NCI-H748 treated with DMSO at 0.1 percent for 48 hours (cell line): ENCODE measurements around the gene MINK1.
"Not testable (repeated sequence)": the region's sequence is repeated elsewhere in the genome, so short reads cannot be mapped to it uniquely, and the experiment has no call there.

Experiments used
- DNase-seq: peaks from one replicate; lab custom pipeline; 2025; lab: John Stamatoyannopoulos, UW

Gene MINK1

DNA sequence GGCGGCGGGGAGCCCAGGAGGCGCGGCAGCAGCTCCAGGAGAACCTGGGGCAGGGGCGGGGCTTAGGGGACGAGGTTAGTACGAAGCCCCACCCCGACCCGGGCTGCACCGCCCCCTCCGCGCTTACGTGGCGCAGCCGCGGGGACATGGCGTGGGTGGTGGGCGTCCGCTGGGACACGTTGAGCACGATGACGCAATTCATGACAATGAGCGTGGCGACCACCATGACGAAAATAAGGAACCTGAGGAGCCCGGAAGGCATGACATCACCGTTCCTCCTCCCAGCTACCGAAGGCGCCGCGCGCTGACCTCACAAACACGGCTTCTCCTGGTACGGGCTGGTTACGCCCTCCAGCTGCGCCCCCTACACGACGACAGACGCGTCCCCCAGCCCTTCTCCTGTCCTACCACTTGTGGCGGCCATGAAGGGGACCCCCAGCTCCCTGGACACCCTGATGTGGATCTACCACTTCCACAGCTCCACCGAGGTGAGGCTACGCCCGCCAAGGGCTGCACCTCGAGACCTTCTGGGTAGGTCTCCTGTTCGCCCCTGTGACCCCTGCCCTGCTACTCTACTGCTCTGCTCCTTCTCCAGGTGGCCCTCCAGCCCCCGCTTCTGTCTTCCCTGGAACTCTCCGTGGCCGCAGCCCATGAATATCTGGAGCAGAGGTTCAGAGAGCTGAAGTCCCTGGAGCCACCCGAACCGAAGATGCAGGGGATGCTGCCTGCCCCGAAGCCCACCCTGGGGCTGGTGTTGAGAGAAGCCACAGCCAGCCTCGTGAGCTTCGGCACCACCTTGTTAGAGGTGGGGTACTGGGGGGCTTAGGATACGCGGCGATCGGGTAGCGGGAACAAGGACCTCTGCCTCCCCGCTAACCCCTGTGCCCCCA, 66.4 kb downstream of the MINK1 start, which contains the start of gene C17orf107:
C17orf107 (plus strand) TSS at position 196 of the 890 bp plus-strand sequence; CDS start at position 423, 227 bp downstream.
- DNase-seq: peak; percentile 38

DNA sequence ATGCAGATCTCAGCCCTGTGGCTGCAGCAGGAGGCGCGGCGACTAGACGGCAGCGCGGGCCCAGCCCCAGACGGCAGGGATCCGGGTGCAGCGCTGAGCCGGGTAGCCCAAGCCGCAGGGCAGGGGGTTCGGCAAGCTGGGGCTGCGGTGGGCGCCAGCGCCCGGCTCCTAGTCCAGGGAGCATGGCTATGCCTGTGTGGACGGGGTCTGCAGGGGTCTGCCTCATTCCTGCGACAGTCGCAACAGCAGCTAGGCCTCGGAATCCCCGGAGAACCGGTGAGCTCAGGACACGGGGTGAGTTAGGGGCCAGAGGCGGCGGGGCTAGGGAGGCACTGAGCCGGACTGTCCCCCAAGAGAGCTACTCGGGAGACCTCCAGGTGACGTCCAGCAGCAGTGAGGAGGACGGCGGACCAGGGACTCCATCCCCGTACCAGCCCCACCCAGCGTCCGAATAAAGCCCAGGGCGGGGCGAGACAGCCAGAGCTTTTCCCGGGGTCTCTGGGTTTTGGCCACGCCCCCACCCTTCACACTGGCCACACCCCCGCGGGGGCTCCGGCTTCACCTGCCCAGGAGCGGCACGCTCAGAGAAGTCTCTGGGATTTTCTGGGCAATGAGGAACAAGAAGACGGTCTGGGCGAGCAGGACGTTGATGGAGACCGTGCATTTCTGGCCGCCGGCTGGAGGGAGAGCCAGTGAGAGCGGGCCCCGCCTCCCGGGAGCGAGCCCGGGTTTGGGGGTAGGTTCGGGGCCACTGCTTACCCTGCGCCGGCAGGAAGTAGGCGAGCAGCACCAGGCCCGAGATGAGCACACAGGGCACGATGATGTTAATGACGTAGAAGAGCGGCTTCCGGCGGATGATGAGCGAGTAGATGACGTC, 67.3 kb downstream of the MINK1 start:
- DNase-seq: no peak

DNA sequence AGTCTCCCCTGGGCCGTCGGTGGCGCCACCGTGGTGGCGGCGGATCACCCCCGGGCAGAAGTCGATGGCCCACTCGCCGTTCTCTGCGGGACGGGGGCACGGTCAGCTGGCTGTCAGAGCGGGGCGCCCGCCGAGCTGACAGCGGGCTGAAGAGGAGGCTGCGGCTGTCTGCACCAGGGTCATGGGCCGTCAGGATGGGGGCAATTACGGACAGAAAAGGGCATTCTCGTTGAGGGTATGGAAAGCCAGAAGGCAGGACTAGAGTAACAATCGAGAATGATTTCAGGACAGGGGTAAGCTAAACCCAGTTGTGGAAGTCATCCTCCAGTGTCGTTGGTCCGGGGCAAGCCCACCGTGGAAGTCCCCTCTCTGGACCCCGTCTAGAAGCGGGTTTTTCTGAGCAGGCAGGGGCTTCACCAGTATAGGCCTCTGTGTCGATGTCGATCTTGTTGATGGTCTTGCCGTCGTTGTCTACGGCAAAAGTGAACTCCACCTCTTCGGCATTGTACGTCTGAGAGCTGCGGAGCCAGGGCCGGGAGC, 68.0 kb downstream of the MINK1 start:
- no peak for DNase-seq

DNA sequence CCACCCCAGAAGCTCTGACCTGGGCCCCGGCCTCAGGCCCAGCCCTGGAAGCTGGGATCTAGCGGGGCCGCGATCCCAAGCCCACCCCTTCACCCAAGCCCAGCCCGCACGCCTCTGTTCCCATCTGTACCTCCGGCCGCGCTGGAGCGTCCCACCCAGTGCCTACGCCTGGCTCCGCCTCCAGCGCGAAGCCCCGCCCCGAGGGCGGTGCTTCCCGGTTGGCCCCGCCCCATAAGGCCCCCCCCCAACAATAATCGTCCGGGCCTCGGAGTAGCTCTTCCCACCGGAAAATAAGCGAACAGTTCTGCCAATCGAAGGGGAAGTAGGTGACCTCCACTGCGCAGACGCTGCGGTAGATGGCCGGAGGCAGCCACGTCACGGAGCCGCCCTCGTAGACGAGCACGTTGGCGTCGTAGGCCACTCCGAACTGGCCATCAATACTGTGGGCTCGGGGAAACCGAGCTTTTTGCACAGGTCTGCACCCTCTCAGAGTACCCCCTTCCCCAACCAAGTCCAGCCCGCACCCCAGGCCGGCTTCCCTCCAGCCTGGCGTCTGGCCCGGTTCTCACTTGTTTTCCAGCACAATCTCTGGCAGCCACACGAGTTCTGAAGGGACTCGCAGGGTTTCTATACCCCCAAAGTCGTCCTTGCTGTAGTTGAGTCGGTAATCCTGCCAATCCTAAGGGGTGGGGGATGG, 68.7 kb downstream of the MINK1 start:
- DNase-seq: no peak

DNA sequence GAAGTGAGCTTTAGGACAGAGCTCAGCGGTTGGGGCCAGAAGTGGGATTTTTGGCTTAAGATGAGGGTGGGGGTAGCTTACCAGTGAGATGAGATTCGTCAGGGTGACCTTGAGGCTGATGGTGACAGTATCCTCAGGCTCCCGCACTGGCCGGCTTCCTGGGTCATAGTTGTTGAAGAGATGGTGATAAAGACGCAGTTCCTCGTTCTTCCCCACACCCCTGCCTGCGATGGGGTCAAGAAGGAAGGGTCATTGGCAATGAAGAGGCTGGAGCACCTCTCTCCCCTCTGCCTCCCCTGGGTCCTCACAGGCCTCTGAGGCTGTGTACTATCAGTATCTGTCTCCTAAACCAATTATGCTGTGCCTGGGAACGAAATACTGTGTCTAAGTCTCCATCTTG, 69.4 kb downstream of the MINK1 start:
- no peak for DNase-seq

DNA sequence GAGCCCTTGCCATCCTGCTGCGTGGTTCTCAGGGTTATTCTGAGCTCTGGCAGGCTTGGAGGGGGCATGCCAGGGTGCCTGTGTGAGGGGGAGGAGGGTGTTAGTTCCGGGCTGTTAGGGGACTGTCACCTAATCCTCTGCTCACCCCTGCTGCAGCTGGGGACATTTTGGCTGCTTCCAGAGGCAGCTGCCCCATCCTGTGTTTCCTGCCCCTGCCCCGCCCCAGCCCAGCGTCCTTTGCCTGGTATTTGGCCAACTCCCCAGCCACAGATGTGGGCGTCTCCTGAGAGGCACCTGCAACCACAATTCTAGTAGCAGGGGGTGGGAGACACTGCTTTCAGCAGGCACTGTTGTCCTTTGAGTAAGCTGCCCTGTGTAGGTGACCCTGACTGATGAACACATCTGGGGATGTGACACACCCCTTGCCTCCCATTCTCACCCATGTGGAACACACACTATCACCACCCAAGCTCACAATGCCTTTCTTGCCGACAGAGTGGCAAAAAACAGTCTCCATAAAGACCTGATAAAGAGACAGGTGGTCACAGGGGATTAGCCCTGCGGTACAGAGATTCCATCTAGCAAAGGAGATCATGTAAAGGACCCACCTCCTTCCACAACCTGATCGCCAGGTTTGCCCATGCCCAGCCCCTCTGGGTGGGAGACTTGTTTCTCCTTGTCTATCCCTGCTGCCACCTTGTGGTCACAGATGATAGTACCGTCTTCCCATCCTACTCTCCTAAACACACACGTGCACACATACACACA, 70.1 kb downstream of the MINK1 start, which contains the start of gene CHRNE:
CHRNE (minus strand) TSS at position 48 of the 768 bp plus-strand sequence; CDS start at position 13, 35 bp downstream.
- DNase-seq: peak; percentile 84

DNA sequence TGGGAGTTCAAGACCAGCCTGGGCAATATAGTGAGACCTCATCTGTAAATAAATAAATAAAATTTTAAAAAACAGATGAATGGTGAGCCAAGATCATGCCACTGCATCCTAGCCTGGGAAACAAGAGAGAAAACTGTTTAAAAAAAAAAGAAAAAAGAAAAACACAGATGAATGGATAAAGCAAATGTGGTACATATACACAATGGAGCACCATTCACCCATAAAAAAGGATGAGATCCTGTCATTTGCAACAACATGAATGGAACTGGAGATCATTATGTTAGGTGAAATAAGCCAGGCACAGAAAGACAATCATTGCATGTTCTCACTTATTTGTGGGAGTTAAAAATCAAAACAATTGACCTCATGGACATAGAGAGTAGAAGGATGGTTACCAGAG, 73.5 kb downstream of the MINK1 start:
- not testable (repeated sequence) for DNase-seq

DNA sequence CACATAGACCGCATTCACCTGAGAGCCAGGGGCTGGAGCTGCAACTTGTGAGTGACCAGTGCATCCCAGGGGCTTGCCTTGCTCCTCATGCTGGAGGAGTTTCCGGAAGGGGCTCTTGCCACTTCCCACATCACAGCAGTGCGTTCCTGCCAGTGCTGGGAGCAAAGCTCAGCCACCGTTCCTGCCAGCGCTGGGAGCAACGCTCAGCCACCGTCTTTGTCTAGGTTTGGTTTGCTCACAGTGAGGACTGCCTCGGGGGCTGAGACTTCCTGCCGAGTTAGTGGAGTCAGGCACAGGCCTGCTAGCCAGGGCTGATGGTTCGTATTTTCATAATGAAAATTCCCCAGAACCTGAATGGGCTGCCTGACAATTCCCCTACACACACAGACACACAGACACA, 75.2 kb downstream of the MINK1 start:
- no peak for DNase-seq

DNA sequence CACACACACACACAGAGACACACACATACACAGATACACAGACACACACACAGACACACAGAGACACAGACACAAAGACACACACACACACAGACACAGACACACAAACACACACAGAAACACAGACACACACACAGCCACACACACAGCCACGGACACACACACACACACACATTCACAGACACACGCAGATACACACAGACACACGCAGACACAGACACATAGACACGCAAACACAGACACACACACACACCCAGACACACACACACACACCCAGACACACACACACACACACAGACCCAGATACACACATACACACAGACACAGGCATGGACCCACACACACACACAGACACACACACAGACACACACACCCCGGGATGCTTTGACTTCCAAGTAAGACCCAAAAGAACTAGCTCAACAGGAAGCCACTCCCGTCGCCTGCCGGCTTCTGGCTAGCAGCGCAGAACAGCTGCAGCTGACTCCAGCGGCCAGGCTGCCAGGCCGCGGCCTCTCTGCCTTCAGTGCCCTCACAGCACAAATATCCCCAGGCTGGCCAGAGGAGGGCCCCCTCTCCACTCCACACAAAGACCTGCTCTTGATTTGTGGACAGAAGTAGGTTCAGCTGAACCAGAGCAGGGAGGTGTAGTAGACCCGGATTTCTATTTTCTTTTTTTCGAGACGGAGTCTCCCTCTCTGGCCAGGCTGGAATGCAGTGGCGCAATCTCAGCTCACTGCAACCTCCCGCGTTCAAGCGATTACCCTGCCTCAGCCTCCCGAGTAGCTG, 75.8 kb downstream of the MINK1 start:
- peak; percentile 68 for DNase-seq

DNA sequence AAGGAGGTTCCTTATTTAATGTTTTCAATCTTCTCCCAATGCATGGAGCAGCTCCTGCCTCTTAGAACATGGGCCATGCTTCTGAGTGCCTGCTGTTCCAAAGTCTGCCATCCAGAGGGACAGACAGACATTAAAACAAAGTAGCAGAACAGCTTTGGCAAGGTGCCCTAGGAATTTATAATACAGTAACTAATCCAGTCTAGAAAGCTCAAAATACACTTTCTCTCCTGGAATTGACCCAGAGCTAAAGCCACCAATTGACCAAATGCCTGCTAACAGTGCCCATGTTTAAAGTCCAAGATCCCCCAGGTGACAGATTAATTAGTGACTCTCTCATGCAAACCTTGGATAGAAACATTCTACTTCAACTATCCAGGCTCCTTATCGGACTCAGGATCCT, 80.9 kb downstream of the MINK1 start:
- no peak for DNase-seq

DNA sequence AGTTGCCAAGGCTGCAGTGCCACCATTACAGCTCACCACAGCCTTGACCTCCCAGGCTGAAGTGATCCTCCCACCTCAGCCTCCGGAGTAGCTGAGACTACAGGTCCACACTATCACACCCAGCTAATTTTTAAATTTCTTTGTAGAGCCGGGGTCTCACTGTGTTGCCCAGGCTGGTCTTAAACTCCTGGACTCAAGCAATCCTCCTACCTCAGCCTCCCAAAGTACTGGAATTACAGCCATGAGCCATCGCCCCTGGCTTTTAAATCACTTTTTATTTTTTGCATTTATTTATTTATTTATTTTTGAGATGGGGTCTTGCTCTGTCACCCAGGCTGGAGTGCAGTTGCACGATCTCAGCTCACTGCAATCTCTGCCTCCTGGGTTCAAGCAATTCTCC, 81.4 kb downstream of the MINK1 start:
- DNase-seq: not testable (repeated sequence)

DNA sequence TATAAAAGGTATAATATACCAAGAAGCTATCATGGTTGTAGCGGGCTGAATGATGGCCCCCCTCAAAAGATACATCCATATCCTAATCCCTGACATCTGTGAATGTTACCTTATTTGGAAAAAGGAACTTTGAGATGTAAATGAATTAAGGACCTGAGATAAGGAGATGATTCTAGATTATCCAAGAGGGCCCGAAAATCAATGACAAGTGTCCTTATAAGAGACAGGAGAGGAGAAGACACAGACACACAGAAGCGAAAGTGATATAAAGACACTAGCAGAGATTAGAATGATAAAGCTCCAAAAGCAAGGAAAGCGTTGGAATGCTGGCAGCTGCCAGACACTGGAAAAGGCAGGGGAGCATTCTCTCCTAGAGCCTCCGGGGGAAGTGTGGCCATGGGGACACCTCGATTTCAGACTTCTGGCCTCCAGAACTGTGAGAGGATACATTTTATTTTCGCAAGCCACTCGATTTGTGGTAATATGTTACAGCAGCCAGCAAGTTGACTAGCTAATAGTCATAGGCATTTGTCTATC, 86.4 kb downstream of the MINK1 start:
- no peak for DNase-seq

DNA sequence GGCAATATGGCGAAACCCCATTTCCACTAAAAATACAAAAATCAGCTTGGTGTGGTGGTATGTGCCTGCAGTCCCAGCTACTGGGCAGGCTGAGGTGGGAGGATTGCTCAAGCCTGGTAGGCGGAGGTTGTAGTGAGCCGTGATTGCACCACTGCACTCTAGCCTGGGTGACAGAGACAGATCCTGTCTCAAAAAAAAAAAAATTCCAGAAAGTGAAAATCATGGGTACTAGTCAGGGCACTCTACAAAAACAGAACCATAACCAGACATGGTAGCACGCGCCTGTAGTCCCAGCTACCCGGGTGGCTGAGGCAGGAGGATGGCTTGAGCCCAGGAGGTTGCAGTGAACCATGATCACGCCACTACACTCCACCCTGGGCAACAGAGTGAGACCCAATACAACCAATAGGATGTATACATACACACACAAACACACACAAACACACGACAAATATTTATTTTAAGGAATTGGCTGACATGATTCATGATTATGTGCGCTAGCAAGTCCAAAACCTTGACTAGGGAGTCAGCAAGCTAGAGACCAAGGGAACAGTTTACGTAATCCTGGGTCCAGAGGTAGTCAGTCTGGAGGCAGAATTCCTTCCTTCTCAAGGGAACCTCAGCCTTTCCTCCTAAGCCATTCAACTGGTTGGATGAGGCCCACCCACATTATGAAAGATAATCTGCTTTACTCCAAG, 87.4 kb downstream of the MINK1 start:
- no peak for DNase-seq

DNA sequence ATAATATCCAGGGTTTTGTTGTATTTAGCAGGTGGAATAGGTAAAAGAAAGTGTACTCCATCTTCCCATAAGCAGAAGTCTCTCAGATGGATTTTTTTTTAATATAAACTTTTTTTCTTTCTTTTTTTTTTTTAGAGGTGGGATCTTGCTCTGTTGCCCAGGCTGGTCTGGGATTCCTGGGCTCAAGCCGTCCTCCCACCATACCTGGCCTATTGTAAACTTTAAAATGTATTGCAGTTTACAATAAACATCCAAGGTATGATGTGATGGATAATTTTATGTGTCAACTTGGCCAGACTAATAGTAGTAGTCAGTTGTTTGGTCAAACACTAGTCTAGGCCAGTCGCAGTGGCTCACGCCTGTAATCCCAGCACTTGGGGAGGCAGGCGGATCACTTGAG, 88.2 kb downstream of the MINK1 start:
- DNase-seq: no peak

DNA sequence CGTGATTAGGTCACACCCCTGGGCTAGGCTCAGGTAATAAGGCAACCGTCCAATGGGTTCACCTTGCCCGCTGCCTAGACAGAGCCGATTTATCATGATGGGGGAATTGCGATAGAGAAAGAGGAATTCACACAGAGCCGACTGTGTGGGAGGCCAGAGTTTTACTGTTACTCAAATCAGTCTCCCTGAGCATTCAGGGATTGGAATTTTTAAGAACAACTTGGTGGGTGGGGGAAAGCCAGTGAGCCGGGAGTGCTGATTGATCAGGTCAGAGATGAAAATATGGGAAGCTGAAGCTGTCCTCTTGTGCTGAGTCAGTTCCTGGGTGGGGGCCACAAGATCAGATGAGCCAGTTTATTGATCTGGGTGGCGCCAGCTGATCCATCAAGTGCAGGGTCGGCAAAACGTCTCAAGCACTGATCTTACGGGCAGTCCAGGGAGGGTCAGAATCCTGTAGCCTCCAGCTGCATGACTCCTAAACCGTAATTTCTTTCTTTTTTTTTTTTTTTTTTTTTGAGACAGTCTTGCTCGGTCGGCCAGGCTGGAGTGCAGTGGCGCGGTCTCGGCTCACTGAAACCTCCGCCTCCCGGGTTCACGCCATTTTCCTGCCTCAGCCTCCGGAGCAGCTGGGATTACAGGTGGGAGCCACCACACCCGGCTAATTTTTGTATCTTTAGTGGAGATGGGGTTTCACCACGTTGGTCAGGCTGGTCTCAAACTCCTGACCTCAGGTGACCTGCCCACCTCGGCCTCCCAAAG, 93.6 kb downstream of the MINK1 start:
- DNase-seq: not testable (repeated sequence)

DNA sequence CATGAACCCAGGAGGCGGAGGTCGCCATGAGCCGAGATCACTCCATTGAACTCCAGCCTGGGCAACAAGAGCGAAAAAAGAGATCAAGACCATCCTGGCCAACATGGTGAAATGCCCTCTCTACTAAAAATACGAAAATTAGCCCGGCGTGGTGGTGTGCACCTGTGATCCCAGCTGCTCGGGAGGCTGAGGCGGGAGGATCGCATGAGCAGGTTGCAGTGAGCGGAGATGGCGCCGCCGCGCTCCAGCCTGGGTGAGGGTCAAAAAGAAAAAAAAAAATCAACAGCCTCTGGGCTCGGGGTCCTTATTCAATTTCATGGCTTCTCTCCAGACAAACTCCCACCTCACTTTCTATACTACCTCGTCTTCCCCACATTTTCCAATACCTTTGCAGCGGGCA, 95.7 kb downstream of the MINK1 start:
- DNase-seq: no peak

DNA sequence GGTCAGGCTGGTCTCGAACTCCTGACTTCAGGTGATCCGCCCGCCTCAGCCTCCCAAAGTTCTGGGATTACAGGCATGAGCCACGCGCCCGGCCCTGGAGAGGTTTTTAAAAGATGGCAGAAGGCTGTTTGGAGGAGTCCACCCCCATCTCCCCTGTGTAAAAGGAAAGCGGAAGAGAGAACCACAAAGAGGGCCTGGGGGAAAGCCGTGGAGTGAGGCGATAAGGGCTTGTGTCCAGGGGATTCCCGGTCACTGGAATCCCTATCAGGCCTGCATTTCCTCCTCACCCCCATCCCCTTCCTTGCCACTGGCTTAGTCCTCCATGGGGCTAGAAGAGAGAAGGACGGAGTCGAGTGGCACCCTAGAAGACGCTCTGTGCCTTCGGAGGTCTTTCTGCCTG, 98.8 kb downstream of the MINK1 start, which contains the start of gene GP1BA:
GP1BA (plus strand) TSS at position 315 of the 400 bp plus-strand sequence. CDS start 328 bp downstream, outside the sequence.
- no peak for DNase-seq

DNA sequence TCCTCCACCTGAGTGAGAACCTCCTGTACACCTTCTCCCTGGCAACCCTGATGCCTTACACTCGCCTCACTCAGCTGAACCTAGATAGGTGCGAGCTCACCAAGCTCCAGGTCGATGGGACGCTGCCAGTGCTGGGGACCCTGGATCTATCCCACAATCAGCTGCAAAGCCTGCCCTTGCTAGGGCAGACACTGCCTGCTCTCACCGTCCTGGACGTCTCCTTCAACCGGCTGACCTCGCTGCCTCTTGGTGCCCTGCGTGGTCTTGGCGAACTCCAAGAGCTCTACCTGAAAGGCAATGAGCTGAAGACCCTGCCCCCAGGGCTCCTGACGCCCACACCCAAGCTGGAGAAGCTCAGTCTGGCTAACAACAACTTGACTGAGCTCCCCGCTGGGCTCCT, 99.6 kb downstream of the MINK1 start:
- no peak for DNase-seq
